Heart left ventricle (tissue), 16 donors: ENCODE measurements around the gene UNC93A. TPM values are rescaled to one million over a fixed set of nuclear protein-coding genes. Genes with fewer than 3 reads are reported as not detected.

Experiments
- ATAC-seq, 4 donors: fragments of 200-7000 bp; cut with Tn5 transposase; one replicate each; pipeline ENCODE4 v1.9.1; 2020 to 2022; ENCODE audit warnings: moderate library complexity in 4 of 4, mild to moderate bottlenecking in 3 of 4, moderate number of reproducible peaks in 1 of 4
- DNase-seq, 5 donors: peaks; one replicate each; pipeline ENCODE4 v3.0.0-alpha.2; 2020
- H3K27ac ChIP-seq, 12 donors: fragments of 200-600 bp; sonication (generic) in 4 of 12; one replicate each; pipeline versions ENCODE4 v1.5.0 to v1.8.0; 2016 to 2022; ENCODE audit warnings: mild to moderate bottlenecking in 2 of 12
- H3K27me3 ChIP-seq, 9 donors: fragments of 200-600 bp; sonication (generic) in 2 of 9; one replicate each; pipeline versions ENCODE4 v1.5.1 to v1.8.0; 2016 to 2022; ENCODE audit warnings: mild to moderate bottlenecking in 3 of 9
- H3K36me3 ChIP-seq, 9 donors: fragments of 200-600 bp; sonication (generic) in 2 of 9; one replicate each; pipeline versions ENCODE4 v1.5.0 to v1.8.0; 2018 to 2022; ENCODE audit warnings: mild to moderate bottlenecking in 2 of 9
- H3K4me1 ChIP-seq, 12 donors: fragments of 200-600 bp; sonication (generic) in 4 of 12; one replicate each; pipeline versions ENCODE4 v1.5.0 to v1.8.0; 2016 to 2022; ENCODE audit warnings: mild to moderate bottlenecking in 3 of 12
- H3K4me3 ChIP-seq, 12 donors: fragments of 200-600 bp; sonication (generic) in 4 of 12; one replicate each; pipeline versions ENCODE4 v1.5.0 to v1.8.0; 2017 to 2022; ENCODE audit warnings: mild to moderate bottlenecking in 9 of 12, moderate library complexity in 4 of 12
- H3K9me3 ChIP-seq, 12 donors: fragments of 200-600 bp; sonication (generic) in 4 of 12; one replicate each; pipeline versions ENCODE4 v1.5.0 to v1.8.0; 2016 to 2022; ENCODE audit warnings: mild to moderate bottlenecking in 1 of 12
- POLR2A ChIP-seq, 2 donors: fragments of 450-650 bp; IDR thresholded peaks; one replicate each; pipeline ENCODE4 v1.6.1; 2017; ENCODE audit warnings: antibody characterized with exemption in 2 of 2, mild to moderate bottlenecking in 2 of 2, moderate library complexity in 2 of 2
- WGBS, 4 donors: extraction: QIAGEN DNeasy Blood & Tissue Kit in 2 of 4; methylation state at CpG; one replicate each; pipeline versions ENCODE4 v1.1.5 to v1.1.7; 2013 to 2018; 5-methylcytosine and 5-hydroxymethylcytosine counted together
- intact Hi-C, 10 donors: fragments of 100-400 bp; cut with DNase I; formaldehyde crosslinking; loops; one replicate each; pipeline versions ENCODE4 v1.11.1 to v1.14.2; 2022
- polyA plus RNA-seq, 2 donors: library from polyadenylated mRNA; stranded (reverse); fragments of 200-250 nt; gene quantifications; one replicate each; pipeline ENCODE4 v1.2.3, GENCODE V29; 2013
- total RNA-seq, 9 donors: library from RNA; depleted of rRNA in 2 of 9; stranded (reverse); fragments of >200 nt in 2 of 9; fragmentation: NEBNext Ultra II Directional in 3 of 9; extraction: Animal tissue kit (Norgen Biotek cat#: 25700) in 3 of 9; gene quantifications; one replicate each; pipeline versions ENCODE4 v1.1.0 to v1.2.4, GENCODE V29; 2016 to 2023
- TF ChIP-seq, protein P1 (sequence below), 12 donors: fragments of 200-600 bp; sonication (generic) in 4 of 12; IDR thresholded peaks; one replicate each; pipeline versions ENCODE4 v1.5.0 to v1.8.0; 2018 to 2022; ENCODE audit warnings: antibody characterized with exemption in 12 of 12, mild to moderate bottlenecking in 5 of 12
- donor health status: ischemic (EF 13 %, LVEDD 7.1; RV severe dilation, severe dysfunction).
- donor health status: healthy with polysubstance abuse.
- donor health status: DM: no; HTN: yes; CAD: no.
- donor health status: DM: no; HTN: no; CAD: no.
- donor health status: ischemic (EF 25% LVEDD 6.9; RV normal size, moderate dysfunction).
- donor health status: ischemic (EF 25% LVEDD 5.7; RV mildly dilated, moderate dysfunction).
- donor health status: healthy.
- donor health status: DM: yes; HTN: yes; CAD: no.
- donor health status: ischemic (EF 35%, LVEDD 5.7; RV mildly dilated, moderate dysfunction).
- donor health status: nonischemic (EF 11% LVEDD 7.7; RV severe dilation, severe dysfunction).
- donor health status: DM: yes; HTN: yes; CAD: no.
- donor health status: PGD.
- donor health status: ischemic (EF 29% LVEDD 5.4; RV normal size, mild dysfunction).
- donor health status: nonischemic (EF 23%, LVEDD 6.1; RV moderate dilation, normal function).

The UNC93A gene
- total and polyA plus RNA-seq, 11 donors: not detected

GRCh38 chr6:167299641-167300308, 8.7 kb downstream of the UNC93A start:
- H3K27me3 ChIP-seq: peaks cover 0 to 8% (median 0%) of the 10 kb centered on the region in 9 donors
- ATAC-seq (no peak), DNase-seq (no peak)
- 82 to 91% (median 88%) methylated on average over 16 of the region's 16 CpGs for WGBS, 4 donors
- H3K36me3 ChIP-seq: no peaks in the 10 kb centered on the region
- H3K27ac ChIP-seq: no peak overlapping the region
- intact Hi-C loops: loop anchor here in 2 of 10 donors (10.0 kb wide), 2 partner anchors 105 to 525 kb away; no protein-coding TSS in a partner anchor
- no peaks in the 10 kb centered on the region for H3K4me1 ChIP-seq
- TF ChIP-seq POLR2A (IDR thresholded peaks at IDR 0.05): no peak
- TF ChIP-seq, protein P1, sequence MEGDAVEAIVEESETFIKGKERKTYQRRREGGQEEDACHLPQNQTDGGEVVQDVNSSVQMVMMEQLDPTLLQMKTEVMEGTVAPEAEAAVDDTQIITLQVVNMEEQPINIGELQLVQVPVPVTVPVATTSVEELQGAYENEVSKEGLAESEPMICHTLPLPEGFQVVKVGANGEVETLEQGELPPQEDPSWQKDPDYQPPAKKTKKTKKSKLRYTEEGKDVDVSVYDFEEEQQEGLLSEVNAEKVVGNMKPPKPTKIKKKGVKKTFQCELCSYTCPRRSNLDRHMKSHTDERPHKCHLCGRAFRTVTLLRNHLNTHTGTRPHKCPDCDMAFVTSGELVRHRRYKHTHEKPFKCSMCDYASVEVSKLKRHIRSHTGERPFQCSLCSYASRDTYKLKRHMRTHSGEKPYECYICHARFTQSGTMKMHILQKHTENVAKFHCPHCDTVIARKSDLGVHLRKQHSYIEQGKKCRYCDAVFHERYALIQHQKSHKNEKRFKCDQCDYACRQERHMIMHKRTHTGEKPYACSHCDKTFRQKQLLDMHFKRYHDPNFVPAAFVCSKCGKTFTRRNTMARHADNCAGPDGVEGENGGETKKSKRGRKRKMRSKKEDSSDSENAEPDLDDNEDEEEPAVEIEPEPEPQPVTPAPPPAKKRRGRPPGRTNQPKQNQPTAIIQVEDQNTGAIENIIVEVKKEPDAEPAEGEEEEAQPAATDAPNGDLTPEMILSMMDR (IDR thresholded peaks at IDR 0.05): no peak
- no peak overlapping the region for H3K4me3 ChIP-seq
- H3K9me3 ChIP-seq: peaks cover 0 to 7% (median 0%) of the 10 kb centered on the region in 12 donors

DNA sequence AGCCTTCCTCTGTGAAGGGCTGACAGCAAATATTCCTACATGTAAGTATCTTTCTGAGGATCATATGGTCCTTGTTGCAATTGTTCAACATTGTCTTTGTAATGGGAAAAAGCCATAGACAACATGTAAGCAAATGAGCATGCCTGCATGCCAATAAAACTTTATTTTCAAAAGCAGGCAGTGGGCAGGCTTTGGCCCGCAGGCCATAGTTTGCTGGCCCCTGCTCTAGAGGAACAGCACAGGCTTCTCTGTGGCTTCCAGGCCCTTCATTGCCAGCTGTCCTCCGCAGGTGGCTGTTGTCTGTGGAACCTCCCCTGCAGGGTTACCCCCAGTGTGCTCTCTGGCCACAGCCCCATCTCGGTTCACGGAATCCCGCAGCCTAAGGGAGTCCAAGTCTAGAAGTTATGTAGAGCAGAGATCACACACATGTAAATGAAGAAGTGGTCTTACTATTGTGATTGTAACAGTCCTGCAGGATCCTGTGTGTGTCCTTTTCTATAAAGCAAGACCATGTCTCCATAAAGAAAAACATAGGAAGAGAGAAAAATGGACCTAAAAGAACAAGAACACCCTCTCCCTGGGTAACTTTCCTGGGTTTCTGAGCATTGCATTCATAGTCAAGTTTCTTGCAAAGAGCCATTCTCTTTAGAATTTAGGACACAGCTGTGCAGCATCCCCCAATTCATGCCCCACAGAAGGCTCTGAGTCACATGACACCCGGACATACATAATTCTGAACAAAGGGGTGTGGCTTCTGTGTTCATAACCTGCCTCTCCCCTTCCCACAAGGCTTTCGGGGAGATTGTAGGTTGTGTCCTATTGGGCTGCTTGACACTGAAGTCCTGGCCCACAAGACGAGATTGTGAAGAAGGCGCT, 10.0 kb downstream of the UNC93A start:
- DNase-seq: no peak
- Histone ChIP-seq H3K4me3 (no peak overlapping the region), H3K4me1 (no peaks in the 10 kb centered on the region), H3K9me3 (peaks cover 0 to 7% (median 0%) of the 10 kb centered on the region in 12 donors), H3K36me3 (no peaks in the 10 kb centered on the region), H3K27me3 (peaks cover 0 to 8% (median 0%) of the 10 kb centered on the region in 9 donors), H3K27ac (no peak overlapping the region)
- 90 to 92% (median 91%) methylated on average over 9 of the region's 9 CpGs for WGBS, 4 donors
- no peak for ATAC-seq
- TF ChIP-seq, protein P1 (IDR thresholded peaks at IDR 0.05): no peak
- no peak for TF ChIP-seq POLR2A (IDR thresholded peaks at IDR 0.05)
- intact Hi-C loops: no loop called here

- 52 to 60% (median 53%) methylated on average over 9 of the region's 9 CpGs for WGBS, 4 donors
- H3K27me3 ChIP-seq: peaks cover 0 to 8% (median 0%) of the 10 kb centered on the region in 9 donors
- intact Hi-C loops: no loop called here
- TF ChIP-seq, protein P1 (IDR thresholded peaks at IDR 0.05): no peak
- TF ChIP-seq POLR2A (IDR thresholded peaks at IDR 0.05): no peak
- H3K4me3 ChIP-seq: no peak overlapping the region
- no peak for DNase-seq
- H3K27ac ChIP-seq: no peak overlapping the region
- ATAC-seq: peak in 1 of 4 donors; percentile 67
- H3K9me3 ChIP-seq: peaks cover 0 to 7% (median 0%) of the 10 kb centered on the region in 12 donors
- no peaks in the 10 kb centered on the region for H3K4me1 ChIP-seq
- H3K36me3 ChIP-seq: no peaks in the 10 kb centered on the region
Observed at GRCh38 chr6:167302074-167302473, 11.0 kb downstream of the UNC93A start.

GRCh38 chr6:167302796-167303195, 11.7 kb downstream of the UNC93A start:
- Histone ChIP-seq H3K9me3 (peaks cover 0 to 2% (median 0%) of the 10 kb centered on the region in 12 donors), H3K36me3 (no peaks in the 10 kb centered on the region), H3K4me1 (no peaks in the 10 kb centered on the region), H3K27ac (no peak overlapping the region), H3K27me3 (peaks cover 0 to 8% (median 0%) of the 10 kb centered on the region in 9 donors), H3K4me3 (no peak overlapping the region)
- WGBS, 4 donors: 83 to 87% (median 86%) methylated on average over 12 to 13 of the region's 13 CpGs
- ATAC-seq (no peak), DNase-seq (no peak)
- intact Hi-C loops: no loop called here
- no peak for TF ChIP-seq POLR2A (IDR thresholded peaks at IDR 0.05)
- TF ChIP-seq, protein P1 (IDR thresholded peaks at IDR 0.05): no peak
